ENCODE measurements around the gene CACNA2D3. TPM values are rescaled to one million over a fixed set of nuclear protein-coding genes. Genes with fewer than 3 reads are reported as not detected.

Gene CACNA2D3
- total and polyA plus RNA-seq, 4 donors = 0.38 to 2.5 (median 1.1) TPM

DNA sequence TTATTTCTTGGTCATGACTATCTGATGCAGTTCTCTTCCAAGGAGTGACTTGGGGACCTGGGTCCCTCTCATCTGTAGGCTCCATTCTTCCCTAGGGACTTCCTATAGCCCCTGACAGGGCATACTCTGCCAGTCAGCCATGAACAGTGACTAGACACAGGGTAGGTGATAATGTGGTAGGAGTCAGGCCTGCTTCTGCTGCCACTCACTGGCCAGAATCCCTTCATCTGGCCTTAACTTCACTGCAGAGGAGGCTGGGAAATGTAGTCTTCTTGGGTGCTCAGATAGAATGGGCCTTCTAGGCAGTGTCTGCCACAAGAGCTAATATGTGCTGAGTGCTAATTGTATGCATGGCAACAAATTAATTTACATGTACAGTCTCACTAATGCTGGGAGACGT is 84.5 kb downstream of the CACNA2D3 start:
- H3K9ac ChIP-seq (ENCODE audit: insufficient read depth in 1 of 2, low read length in 2 of 2) = no peak overlapping the region
- TF ChIP-seq, protein P1, sequence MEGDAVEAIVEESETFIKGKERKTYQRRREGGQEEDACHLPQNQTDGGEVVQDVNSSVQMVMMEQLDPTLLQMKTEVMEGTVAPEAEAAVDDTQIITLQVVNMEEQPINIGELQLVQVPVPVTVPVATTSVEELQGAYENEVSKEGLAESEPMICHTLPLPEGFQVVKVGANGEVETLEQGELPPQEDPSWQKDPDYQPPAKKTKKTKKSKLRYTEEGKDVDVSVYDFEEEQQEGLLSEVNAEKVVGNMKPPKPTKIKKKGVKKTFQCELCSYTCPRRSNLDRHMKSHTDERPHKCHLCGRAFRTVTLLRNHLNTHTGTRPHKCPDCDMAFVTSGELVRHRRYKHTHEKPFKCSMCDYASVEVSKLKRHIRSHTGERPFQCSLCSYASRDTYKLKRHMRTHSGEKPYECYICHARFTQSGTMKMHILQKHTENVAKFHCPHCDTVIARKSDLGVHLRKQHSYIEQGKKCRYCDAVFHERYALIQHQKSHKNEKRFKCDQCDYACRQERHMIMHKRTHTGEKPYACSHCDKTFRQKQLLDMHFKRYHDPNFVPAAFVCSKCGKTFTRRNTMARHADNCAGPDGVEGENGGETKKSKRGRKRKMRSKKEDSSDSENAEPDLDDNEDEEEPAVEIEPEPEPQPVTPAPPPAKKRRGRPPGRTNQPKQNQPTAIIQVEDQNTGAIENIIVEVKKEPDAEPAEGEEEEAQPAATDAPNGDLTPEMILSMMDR (IDR thresholded peaks at IDR 0.05; ENCODE audit: control extremely low read depth, extremely low read depth) = no peak

DNA sequence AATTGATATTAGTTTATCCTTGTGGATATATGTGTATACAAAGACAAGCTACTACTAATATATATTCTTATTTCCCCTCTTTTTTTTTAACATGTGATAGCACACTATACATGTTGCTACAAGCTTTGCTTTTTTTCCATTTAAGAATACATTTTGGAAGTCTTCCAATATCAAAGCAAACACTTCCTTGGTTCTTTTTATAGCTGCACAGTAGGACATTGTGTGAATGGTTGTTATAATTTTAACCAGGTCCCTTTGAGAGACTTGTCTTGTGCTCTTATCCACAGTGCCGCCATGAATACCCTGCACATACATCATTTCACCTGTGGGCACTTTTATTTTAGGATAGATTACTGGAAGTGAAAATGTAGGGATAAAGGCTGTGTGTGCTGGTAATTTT is 88.7 kb downstream of the CACNA2D3 start:
- WGBS, 2 donors = 49 to 62% methylated on average over 1 of the region's 1 CpG
- H3K9me3 ChIP-seq (ENCODE audit: control insufficient read depth in 4 of 4, insufficient read depth in 3 of 4, low read length in 3 of 4) = peaks cover 0 to 2% (median 0%) of the 10 kb centered on the region in 4 donors
- no peak for ATAC-seq (ENCODE audit: insufficient read depth, low FRiP score)
- no peaks in the 10 kb centered on the region for H3K27me3 ChIP-seq (ENCODE audit: control insufficient read depth in 3 of 3, insufficient read depth in 3 of 3, low read length in 2 of 3)
- peak in 2 of 3 donors; percentile 22 to 62 for DNase-seq
- H3K4me1 ChIP-seq (ENCODE audit: control insufficient read depth in 5 of 5, insufficient read depth in 5 of 5, low read length in 5 of 5) = peaks cover 0 to 4% (median 0%) of the 10 kb centered on the region in 5 donors
- no peaks in the 10 kb centered on the region for H3K36me3 ChIP-seq (ENCODE audit: control insufficient read depth in 4 of 4, insufficient read depth in 4 of 4, low read length in 4 of 4)
- TF ChIP-seq, protein P1 (IDR thresholded peaks at IDR 0.05; ENCODE audit: control extremely low read depth, extremely low read depth) = no peak
- H3K27ac ChIP-seq (ENCODE audit: low read depth in 1 of 2, low read length in 1 of 2) = no peak overlapping the region
- H3K9ac ChIP-seq (ENCODE audit: insufficient read depth in 1 of 2, low read length in 2 of 2) = no peak overlapping the region
- no peak overlapping the region for H3K4me3 ChIP-seq

More for the DNA sequence above, 84.5 kb downstream of the CACNA2D3 start:
- Histone ChIP-seq H3K27me3 (ENCODE audit: control insufficient read depth in 3 of 3, insufficient read depth in 3 of 3, low read length in 2 of 3) (peaks cover 0 to 5% (median 0%) of the 10 kb centered on the region in 3 donors), H3K9me3 (ENCODE audit: control insufficient read depth in 4 of 4, insufficient read depth in 3 of 4, low read length in 3 of 4) (no peaks in the 10 kb centered on the region), H3K27ac (ENCODE audit: low read depth in 1 of 2, low read length in 1 of 2) (no peak overlapping the region), H3K36me3 (ENCODE audit: control insufficient read depth in 4 of 4, insufficient read depth in 4 of 4, low read length in 4 of 4) (no peaks in the 10 kb centered on the region), H3K4me1 (ENCODE audit: control insufficient read depth in 5 of 5, insufficient read depth in 5 of 5, low read length in 5 of 5) (peaks cover 0 to 4% (median 0%) of the 10 kb centered on the region in 5 donors), H3K4me3 (no peak overlapping the region)
- no peak for DNase-seq
- WGBS, 2 donors = 69 to 86% methylated on average over 1 of the region's 1 CpG
- no peak for ATAC-seq (ENCODE audit: insufficient read depth, low FRiP score)

DNA sequence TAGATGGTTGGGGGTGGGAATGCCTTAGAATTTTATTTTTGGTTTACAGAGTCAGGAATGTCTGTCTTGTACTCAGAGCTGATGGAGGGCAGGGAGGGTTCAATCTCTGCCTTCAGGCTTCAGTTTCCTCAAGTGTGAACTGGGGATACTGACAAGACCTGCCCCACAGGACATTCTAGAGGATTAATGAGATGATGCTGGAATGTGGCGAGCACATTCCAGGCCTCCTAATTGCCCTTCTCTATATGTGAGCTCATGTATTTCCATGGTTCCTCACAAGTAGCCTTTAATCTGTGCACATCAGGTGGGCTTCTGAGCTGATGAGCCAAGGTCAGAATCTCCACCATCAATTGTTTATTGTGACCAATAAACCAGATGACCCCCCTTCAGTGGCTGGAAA is 90.4 kb downstream of the CACNA2D3 start:
- 95 to 100% methylated on average over 1 of the region's 1 CpG for WGBS, 2 donors
- H3K9me3 ChIP-seq (ENCODE audit: control insufficient read depth in 4 of 4, insufficient read depth in 3 of 4, low read length in 3 of 4) = peaks cover 0 to 2% (median 0%) of the 10 kb centered on the region in 4 donors
- H3K4me3 ChIP-seq = no peak overlapping the region
- H3K4me1 ChIP-seq (ENCODE audit: control insufficient read depth in 5 of 5, insufficient read depth in 5 of 5, low read length in 5 of 5) = peaks cover 0 to 4% (median 0%) of the 10 kb centered on the region in 5 donors
- DNase-seq (no peak), ATAC-seq (ENCODE audit: insufficient read depth, low FRiP score) (no peak)
- no peaks in the 10 kb centered on the region for H3K27me3 ChIP-seq (ENCODE audit: control insufficient read depth in 3 of 3, insufficient read depth in 3 of 3, low read length in 2 of 3)
- TF ChIP-seq, protein P1 (IDR thresholded peaks at IDR 0.05; ENCODE audit: control extremely low read depth, extremely low read depth) = no peak
- no peak overlapping the region for H3K9ac ChIP-seq (ENCODE audit: insufficient read depth in 1 of 2, low read length in 2 of 2)
- no peak overlapping the region for H3K27ac ChIP-seq (ENCODE audit: low read depth in 1 of 2, low read length in 1 of 2)
- H3K36me3 ChIP-seq (ENCODE audit: control insufficient read depth in 4 of 4, insufficient read depth in 4 of 4, low read length in 4 of 4) = no peaks in the 10 kb centered on the region

DNA sequence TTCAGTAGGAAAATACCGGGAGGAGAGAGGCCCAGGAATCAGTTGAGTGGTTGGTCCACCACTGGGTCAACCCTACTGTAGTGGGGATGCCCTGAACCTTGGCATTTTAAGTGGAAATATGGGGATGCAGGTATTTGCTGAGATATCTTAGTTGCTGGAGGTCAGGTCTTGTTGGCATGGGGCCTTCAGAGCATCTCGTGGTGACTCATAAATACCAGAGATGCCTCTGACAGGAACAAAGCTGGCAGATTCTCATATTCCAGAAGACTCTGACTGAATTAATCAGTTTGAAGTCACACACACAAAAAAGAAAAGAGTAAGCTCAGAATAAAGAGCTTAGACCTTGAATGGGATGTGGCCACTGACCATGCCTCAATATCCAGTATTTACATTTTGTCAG is 91.6 kb downstream of the CACNA2D3 start:
- H3K27me3 ChIP-seq (ENCODE audit: control insufficient read depth in 3 of 3, insufficient read depth in 3 of 3, low read length in 2 of 3) = no peaks in the 10 kb centered on the region
- no peak overlapping the region for H3K9ac ChIP-seq (ENCODE audit: insufficient read depth in 1 of 2, low read length in 2 of 2)
- WGBS, 2 donors = 80 to 86% methylated on average over 2 of the region's 2 CpGs
- no peaks in the 10 kb centered on the region for H3K36me3 ChIP-seq (ENCODE audit: control insufficient read depth in 4 of 4, insufficient read depth in 4 of 4, low read length in 4 of 4)
- peaks cover 0 to 4% (median 0%) of the 10 kb centered on the region in 5 donors for H3K4me1 ChIP-seq (ENCODE audit: control insufficient read depth in 5 of 5, insufficient read depth in 5 of 5, low read length in 5 of 5)
- H3K4me3 ChIP-seq = no peak overlapping the region
- TF ChIP-seq, protein P1 (IDR thresholded peaks at IDR 0.05; ENCODE audit: control extremely low read depth, extremely low read depth) = no peak
- DNase-seq (no peak), ATAC-seq (ENCODE audit: insufficient read depth, low FRiP score) (no peak)
- H3K9me3 ChIP-seq (ENCODE audit: control insufficient read depth in 4 of 4, insufficient read depth in 3 of 4, low read length in 3 of 4) = peaks cover 0 to 2% (median 0%) of the 10 kb centered on the region in 4 donors
- no peak overlapping the region for H3K27ac ChIP-seq (ENCODE audit: low read depth in 1 of 2, low read length in 1 of 2)
